HEK293T (cell line): ENCODE measurements around the gene NPPA.

Experiments
- CTBP1 ChIP-seq: fragments of 450-650 bp; IDR thresholded peaks from 2 replicates; pipeline ENCODE4 v1.6.1; 2016; ENCODE audit warnings: borderline replicate concordance
- ELF4 ChIP-seq: fragments of 450-650 bp; IDR thresholded peaks from 2 replicates; pipeline ENCODE4 v1.6.1; 2017; ENCODE audit warnings: antibody characterized with exemption
- FOXA1 ChIP-seq: fragments of 450-650 bp; IDR thresholded peaks from 2 replicates; pipeline ENCODE4 v1.6.1; 2016; ENCODE audit warnings: mild to moderate bottlenecking
- FOXK2 ChIP-seq: fragments of 450-650 bp; IDR thresholded peaks from 2 replicates; pipeline ENCODE4 v1.6.1; 2016; ENCODE audit warnings: mild to moderate bottlenecking
- FOXM1 ChIP-seq: fragments of 450-650 bp; IDR thresholded peaks from 2 replicates; pipeline ENCODE4 v1.6.1; 2017; ENCODE audit warnings: mild to moderate bottlenecking, borderline replicate concordance
- HDGF ChIP-seq: fragments of 450-650 bp; IDR thresholded peaks from 2 replicates; pipeline ENCODE4 v1.6.1; 2017; ENCODE audit warnings: antibody characterized with exemption, borderline replicate concordance
- NFRKB ChIP-seq: fragments of 450-650 bp; IDR thresholded peaks from 2 replicates; pipeline ENCODE4 v1.6.1; 2016; ENCODE audit warnings: mild to moderate bottlenecking, moderate library complexity
- TARDBP ChIP-seq: fragments of 450-650 bp; IDR thresholded peaks from 2 replicates; pipeline ENCODE4 v1.6.1; 2016

DNA sequence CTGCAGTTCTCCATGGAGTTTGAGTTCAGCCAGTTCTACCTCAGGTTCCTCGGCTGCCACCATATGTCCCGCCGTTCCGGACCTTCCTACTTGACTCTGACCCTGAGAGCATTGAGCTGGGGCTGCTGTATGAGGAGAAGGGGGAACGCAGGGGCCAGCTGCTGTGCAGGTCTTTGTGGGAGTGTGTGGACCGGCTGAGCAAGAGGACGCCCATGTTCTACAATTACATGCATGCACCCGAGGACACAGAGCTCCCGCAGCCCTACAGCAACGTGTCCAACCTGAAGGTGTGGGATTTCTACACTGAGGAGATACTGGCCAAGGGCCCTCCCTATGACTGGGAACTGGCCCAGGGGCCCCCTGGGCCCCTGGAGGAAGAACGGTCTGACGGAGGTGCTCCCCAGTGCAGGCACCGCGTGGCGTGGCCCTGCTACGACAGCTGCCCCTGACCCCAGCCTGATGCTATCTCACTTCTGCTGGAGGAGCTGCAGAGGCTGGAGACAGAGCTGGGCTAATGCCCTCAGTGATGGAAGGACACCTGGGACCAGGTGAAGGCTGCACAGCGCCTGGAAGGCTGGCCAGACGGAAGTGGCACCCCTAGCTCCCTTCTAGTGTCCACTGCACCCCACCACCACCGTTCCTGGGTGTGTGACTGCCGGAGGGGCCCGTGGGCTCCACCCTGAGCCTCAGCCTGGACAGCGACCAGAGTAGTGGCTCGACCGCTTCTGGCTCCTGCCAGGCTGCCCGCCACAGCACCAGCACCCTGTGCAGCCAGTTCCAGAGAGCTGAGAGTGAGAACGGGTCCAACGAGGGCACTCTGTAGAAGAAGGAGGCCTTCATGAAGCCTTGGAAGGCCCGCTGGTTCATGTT, 32.0 kb upstream of the NPPA start:
- TF ChIP-seq NFRKB (no peak), HDGF (no peak), TARDBP (no peak), ELF4 (no peak), CTBP1 (no peak), FOXM1 (no peak), FOXA1 (no peak), FOXK2 (no peak)
